Activated gamma-delta T cell treated with Interleukin-2 at 50 U/mL for 16 hours (primary cell): ENCODE measurements around the gene TICAM2.

Experiments used
- DNase-seq: peaks from one replicate; pipeline ENCODE4 v3.0.0-alpha.2; 2020

The TICAM2 gene

DNA sequence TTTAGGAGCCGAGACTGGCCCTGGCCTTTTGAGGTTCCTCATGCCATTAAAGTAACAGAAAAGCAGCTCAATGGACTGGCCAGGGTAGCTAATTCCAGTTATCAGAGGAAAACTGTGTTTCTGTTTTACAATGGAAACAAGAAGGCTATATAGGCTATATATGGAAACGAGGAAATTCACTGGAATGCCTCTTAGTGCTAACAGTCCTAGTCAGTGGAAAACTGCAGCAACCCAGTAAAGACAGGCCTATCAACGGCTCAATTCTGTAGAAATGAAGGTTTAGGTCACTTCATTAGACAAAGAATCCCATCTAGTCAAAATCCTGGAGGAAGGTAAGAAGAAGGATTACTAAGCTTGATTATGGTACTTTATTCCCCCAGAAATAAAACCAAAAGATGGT is 3.2 kb upstream of the TICAM2 start:
- no peak for DNase-seq

DNA sequence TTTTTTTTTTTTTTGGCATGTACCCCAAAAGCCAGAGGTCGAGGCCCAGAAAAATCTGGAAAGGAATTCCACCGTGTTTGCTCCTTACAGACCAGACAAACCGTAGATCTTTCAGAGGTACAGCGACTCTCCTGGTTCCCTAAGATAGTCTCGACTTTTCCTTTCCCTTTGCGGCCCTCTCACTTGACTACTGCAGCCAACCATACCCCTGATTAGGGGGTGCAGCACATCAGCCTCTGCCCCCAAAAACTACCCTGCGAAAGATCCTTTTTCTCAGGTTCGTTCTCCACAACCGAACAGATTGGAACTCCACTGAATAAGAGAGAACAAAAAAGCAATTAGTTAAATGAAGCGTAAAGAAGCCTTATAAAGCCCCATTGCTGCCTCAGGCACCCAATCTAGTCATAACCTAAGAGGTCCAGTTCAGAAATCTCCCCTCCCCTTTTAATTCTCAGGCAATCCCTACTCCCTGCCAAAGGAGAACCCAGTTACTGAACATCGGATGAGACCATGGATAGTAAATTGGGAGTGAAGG is 379 bp upstream of the TICAM2 start:
- DNase-seq = no peak

DNA sequence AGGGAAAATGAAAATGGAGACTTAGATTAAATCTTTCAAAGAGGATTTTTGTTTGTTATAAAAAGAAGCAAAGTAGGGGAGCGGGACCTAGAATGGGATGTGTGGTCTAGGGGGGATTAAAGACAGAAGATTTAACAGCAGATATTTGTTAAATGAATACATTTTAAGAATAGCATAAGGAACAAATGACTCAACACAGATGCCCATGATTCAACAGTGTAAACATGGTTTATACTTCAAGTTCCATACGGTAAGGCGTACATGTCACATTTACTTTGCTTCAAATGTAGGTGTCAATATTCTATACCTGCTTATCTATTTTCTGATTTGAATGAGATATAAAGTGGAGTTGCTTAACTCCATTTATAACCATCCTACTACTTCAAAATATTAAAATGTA is 1.5 kb downstream of the TICAM2 start:
- DNase-seq = no peak

DNA sequence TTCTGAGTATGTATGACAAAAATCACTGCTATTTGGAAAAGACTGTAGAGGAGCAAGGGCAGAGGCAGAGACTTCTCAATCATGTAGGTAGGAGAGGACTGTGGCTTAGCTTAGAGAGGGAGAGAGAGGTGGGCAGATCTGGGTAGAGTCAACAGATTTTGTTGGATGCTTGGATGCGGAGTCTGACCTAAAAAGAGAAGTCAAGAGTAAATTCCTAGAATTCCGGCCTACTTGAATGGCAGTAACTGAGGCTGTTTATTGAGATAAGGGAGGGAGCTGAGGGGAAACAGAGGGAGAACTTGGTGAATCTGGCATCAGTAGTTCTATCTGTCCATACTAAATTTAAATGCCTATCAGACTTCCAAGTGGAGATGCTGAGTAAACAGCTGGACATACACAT is 2.4 kb downstream of the TICAM2 start:
- no peak for DNase-seq

DNA sequence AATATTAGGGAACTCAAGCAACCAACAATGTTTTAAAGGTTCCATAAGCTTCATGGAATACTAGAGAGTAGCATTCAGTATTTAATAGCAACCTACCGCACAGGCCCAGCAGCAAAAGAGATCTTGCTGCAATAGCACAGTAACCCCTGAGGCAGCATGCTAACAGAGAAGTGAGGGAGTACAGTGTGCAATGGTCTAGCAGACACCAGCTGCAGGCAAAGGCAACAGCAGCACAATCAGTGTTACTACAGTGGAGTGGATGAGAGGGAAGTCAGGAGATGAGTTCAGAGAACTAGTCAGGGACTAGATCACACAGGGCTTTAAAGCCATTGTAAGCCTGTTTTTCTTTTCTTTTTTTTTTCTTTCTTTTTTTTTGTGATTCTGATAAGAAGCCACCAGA is 2.8 kb downstream of the TICAM2 start:
- no peak for DNase-seq

DNA sequence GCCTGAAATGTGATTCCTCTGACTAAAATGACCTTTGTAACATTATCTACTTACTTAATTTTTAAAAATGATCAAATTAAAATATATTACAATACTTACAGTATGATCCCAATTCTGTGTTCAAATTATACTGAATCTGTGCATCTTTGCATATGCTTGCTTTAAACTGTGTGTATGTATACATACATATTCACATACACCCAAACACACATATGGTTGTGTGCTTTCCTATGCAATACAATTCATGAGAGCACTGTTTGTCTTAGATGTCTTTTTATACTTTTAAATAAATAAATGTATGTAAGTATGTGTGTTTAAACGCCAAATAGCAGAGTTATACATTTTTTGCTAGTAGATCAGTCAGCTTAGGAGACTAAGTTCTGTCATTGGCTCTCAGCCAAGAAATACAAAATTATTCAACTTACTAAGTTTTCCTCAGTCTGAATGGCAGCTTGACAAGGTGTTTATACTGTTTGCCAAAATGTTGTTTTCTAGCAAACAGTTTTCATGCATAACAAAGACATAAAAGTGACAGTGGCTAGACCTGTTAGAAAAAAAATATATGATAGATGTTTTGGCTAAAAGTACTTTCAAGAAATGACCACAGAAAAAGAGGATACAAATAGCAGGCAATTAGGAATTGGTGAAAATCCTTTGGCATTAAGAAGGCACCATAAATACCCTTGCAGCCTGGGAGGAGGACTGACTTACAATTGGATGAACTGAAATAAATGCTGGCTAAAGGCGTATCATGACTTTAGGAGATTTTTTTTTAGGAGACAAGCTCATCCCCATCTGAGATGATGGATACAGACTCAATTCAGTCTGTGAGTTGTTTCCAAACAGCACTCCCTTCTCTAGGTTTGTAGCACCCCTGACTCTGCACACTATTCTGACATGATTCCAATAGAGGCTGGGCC is 7.9 kb downstream of the TICAM2 start:
- no peak for DNase-seq

DNA sequence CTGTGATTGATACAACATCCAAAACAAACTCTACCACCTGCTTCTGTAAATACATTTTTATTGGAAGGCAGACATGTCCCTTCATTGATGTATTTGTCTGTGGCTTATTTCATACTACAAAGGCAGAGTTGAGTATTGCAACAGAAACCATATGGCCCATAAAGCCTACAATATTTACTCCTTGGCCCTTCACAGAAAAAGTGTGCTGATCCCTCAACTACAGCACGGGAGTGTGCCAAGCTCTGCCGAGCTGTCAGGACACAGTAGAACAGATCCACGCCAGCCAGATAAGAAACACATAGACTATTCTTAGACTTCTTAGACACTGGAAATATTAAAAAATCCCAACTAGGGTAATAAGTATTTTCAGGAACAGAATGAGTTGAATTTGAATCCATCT is 13.2 kb downstream of the TICAM2 start:
- DNase-seq = no peak

DNA sequence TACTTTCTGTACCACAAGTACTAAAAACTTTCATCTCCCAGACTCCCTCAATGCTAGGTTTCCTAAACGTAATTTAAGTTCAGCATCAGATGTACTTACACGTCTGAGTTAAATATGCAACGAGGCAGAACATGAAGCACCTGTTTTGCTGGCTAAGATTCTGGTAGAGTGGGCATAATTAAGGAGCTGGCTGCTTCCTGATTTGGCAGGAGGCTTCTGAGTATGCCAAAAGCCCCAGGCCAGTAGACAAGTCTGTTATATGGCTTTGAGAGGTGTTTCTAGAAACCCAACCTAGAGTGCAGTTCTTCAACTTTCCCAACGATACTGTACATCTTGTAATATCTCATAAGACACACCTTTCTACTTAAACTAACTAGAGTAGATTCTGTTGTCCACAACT is 13.6 kb downstream of the TICAM2 start:
- DNase-seq = no peak

DNA sequence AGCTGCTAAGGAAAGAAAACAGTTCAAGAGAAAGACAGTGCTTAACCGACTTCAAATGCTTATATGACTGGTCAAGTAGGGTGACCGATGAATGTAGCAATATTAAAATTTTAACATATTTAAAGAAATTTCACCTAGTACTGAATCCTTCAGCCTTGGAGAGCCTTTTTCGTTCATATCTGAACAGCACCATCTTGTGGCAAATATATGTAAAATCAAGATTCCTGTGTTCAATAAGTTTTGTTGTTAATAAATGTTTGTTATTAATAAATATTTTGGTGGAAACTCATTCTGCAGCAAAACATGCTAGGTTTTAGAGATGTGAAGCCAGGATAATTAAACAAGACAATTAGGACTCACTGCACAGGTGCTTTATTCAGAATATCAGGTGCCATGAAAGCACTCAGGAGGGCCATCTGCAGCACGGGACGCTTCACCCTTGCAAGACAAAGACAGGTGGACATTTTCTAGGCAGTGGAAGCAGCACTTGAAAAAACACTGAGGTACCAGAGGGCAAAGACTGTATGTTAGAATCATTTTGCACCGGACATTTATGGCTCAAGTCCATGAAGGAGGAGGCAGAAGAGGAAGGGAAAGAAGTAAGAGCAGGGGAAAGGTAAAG is 15.6 kb downstream of the TICAM2 start:
- DNase-seq = no peak

DNA sequence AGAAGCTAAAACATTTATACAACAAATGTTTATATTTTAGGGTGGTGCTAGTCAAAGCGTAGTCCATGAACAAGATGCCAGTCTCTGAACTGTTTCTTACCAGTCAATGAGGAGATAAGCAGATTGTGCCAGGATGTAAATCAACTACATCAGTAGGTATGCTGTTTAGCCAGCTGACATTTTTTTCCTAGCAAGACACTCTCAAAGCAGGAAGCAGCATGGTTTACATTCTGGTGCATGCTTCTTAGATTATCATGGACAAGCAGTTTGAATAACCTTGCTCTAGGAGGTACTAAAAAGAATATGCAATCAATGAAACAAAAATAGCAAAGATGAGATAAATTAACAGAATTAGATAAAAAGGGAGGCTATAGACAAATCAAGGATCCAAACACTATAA is 17.0 kb downstream of the TICAM2 start:
- DNase-seq = no peak

DNA sequence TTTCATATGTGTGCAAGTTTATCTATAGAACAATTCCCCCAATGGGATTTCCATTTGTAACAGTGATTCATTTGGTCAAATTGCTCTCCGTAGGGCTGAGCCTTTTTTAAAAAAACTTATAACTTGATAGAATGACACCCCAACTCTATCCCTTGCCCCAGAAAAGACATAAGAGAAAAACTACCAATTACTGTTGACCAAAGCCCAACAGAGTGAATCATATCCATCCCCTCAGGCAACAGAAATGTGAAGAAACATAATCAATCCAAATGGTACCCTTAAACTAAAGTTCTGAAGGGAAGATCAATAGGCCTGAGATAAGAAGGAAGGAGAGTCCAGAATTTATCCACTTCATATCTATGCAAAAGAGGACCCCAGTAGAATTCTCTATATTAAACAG is 17.8 kb downstream of the TICAM2 start:
- DNase-seq = no peak

DNA sequence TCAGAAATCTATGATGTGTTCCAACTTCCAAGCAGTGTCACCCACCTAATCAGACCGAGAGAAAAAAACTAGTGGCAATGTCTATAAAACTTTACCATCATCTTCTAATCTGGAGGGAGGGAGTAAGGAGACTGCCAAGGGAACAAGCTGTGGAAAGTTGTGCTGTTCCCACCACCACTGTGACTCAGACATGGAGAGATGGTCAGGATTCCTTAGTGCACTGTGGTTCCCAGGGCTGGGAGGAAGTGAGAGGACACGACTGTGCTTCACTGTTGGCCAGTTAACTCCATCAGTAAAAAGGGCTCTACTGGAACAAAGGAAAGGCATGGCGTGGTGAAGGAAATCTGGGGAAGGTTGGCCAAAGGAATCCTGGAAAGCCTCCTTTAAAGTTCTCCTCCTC is 18.8 kb downstream of the TICAM2 start:
- DNase-seq = no peak

DNA sequence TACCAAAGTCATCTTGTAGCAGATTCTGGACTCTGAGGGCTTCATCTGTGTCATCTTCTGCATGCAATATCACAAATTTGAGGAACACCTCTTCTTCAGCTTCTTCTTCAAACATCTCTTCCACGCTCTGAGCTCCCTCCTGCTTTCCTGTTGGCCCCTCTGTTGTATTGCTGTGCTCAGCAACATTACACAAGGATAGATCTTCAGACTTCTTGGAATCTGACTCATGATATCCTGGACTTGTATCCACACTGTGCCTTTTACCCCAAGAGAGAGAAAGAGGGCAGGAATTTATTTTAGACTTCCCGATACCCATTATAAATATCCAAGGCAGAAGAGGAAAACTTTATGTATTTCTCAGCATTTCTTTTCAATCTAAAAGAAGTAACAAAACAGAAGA is 21.3 kb downstream of the TICAM2 start:
- DNase-seq = no peak

DNA sequence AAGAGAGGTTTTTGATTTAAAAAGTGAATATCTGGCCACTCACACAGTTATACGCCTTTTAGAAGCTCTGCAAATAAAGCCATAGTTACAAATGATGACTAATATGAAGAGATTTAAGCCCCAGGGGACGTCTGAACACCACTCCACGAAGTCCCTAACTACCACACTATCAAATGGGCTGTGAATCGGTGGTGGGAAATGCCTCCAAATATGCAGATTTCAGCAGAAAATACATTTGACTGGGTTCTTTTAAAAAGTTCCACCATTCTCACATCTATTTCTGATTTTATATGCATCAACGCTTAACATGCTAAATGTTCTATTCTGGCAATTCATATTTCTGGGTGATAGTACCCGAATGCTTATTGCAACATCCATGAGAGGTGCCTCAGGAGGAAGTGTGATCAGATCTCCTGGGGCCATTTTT is 22.5 kb downstream of the TICAM2 start:
- DNase-seq = no peak

DNA sequence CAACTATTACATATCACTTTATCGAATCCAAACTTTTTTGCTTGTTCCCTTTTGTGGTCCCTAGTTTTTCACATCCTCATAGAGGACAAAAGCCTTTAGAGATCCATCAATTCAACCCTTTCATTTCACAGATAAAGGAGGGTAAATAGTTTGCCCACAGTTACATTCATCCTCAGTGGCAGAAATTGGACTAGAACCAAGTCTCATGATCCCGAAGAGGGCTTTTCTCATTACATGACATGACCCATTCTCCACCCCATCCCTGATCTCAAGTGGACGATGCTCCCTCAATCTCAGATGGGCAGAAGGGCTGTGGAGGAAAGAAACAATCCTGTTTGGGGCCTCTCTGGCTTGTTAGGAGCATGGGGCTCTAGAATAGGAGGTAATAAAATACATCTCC is 23.1 kb downstream of the TICAM2 start:
- DNase-seq = no peak

DNA sequence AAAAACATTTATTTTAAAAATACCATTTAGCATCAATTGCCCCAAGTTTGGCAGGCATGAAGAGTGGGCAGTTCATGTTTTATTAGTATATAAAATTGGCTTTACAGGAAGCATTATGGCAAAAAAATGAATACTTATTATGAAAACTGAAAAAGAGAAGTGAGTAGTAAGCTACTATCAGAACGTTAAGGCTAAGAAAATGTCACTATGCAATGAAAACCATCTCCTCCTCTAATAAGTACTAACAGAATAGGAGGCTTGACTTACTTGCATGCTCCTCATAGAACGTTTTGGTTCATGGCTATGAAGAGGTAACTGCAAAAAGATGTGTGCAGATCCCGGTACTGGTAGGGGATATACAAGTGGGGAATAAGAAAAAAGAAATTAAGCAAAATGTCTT is 23.6 kb downstream of the TICAM2 start:
- DNase-seq = no peak

DNA sequence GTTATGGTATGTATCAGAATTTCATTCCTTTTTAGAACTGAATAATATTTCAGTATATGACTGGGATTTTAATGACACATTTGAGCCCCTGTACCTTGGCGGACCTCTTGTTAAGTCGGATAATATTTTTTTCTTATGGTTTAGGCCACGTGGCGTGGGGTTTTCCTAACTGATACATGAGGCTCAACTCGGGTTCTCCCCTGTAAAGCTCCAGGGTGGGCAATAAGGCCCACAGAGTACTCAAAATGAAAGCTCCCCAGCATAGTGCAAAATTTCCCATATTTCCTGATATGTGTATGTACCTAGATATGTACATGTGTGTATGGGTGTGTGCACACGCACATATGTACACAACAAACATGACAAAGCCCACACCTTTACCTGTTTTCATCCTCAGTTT is 24.5 kb downstream of the TICAM2 start:
- no peak for DNase-seq

DNA sequence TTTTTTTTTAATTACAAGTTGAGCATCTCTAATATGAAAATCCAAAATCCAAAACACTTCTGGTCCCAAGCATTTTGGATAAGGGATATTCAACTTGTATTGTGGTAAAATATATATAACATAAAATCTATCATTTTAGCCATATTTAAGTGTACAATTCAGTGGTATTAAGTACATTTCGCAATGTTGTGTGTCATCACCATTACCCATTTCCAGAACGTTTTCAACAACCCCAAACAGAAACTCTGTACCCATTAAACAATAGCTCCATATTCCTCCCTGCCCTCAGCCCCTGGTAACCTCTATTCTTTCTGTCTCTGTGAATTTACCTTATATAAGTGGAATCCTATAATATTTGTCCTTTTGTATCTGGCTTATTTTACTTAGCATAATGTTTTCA is 24.9 kb downstream of the TICAM2 start:
- DNase-seq = no peak

DNA sequence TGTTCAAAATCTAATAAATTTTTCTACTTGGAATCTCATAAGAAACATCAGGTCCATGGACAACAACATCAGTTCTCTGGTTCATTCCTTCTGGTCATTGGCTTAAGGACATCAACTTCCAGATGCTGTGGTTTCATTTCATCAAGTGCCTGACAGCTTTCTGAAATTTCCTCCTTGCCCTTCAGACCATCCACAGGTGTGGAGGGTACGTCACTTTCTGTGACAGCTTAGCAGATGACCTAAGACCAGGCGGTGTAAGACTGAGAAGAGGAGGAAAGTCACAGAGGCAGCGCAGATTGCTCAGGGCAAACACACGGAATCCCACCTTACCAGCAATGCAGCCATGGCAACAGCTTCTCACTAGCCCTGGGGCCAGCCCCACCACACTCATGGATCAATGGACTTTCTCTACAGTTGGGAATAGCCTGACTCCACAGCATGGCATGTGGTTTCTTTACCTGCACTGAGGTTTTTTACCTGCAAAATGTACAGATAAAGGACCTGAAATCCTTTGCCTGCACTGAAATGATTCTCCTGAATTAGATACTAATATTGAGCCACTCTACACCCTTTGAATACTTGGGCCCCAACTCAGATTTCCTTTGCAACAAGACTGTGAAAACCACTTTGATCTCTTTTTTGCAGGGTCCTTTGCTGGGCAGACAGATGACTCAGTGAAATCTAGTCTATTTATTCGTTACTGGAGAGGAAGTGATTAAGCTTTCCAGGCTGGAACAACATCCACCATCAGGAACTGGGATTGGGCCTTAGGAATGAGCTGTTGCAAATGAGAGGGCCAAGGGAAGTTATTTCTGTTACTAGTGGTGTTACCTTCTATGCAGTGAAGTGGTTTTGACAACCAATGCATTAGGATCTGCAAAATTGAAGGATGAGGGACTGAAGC is 26.9 kb downstream of the TICAM2 start:
- DNase-seq = no peak

DNA sequence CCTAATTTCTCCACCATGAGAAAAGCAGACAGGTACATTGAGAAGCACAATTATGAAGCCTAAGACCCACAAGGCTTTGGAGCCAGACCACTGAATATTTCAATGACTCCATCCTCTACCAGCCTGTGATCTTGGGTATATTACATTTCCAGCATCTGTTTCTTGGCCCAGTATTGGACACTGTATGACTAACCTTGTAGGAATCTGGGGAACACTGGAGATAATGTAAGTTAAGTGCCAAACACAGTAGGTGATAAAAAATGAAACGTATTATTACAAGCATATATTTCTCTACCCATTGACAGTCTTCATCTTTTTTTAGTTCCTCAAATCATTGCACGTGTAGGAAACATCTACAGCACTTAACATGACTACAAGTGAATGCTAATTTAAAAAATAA is 29.1 kb downstream of the TICAM2 start:
- no peak for DNase-seq

DNA sequence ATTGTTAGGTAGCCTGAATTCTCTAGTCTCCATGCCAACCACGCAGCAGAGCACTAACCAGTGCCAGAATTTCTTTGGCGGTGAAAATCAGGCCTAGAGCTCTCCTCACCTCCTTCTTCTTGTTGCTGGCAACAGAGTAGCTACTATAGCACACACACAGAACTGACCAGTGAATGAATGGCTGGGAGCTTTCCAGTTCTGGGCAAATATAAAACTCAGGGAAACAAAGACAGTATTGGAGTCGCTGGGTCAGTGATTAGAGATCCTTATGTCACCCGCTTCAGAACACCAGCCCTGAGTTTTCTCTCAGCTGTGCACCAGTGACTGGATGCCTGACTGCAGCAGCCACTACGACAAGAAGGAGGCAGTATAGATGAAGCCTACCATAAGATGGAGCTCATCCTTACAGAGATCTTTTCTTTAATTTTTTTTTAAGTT is 30.8 kb downstream of the TICAM2 start:
- no peak for DNase-seq

DNA sequence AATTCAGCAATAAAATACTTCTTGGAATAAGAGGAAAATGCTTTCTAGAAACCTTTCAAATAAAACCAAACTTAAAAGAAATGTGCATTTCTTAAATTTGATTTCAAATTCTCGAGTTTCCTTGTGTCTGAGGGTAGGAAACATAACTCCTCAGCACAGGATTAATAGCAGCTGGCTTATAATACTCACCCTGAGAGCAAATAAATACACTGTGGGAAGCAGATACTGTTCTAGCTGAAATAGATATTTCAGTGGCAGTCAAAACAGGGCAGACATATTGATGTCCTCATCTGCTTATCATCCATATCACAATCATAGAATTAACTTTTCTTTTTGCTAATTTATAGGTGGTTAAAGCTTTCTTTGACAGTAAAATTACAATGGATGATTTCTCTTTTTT is 33.6 kb downstream of the TICAM2 start:
- no peak for DNase-seq

DNA sequence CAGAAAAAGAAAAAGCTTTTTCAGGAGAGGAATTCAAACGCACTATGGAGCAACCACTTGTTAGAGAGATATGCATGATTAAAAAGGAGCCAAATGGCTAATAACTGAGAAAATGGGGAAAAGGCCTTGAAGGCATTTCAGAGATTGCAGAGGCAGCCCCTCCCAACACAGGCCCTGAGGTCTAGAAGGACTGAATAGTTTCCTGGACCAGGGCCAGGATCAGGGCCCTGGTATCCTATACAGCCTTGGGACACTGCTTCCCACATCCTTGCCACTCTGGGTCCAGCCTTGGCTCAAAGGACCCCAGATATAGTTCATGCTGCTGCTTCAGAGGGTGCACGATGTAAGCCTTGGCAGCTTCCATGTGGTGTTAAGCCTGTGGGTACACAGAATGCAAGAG is 37.0 kb downstream of the TICAM2 start:
- DNase-seq = no peak
